GM19455 (cell line): ENCODE data around the gene ATP5PF.
A peak's percentile ranks its signal among the peaks of the same experiment; 100 is the strongest.
"Not testable (repeated sequence)": the region's sequence is repeated elsewhere in the genome, so short reads cannot be mapped to it uniquely, and the experiment has no call there.

Experiments used
- ATAC-seq: cut with Tn5 transposase; IDR thresholded peaks from one replicate; pipeline ENCODE4 v1.9.1; 2021; ENCODE audit not compliant: unreplicated experiment

Gene ATP5PF

GRCh38 chr21:25734904-25735645, at the start of gene ATP5PF, which contains the start of gene GABPA:
Gene ATP5PF, minus strand, starts transcription at chr21:25734904. Its CDS starts 5,110 bp downstream, at chr21:25729794.
Gene GABPA, plus strand, starts transcription at chr21:25734972. Its CDS starts 6,627 bp downstream, at chr21:25741599.
- peak; percentile 86 for ATAC-seq

GRCh38 chr21:25778126-25778875, 43.6 kb upstream of the ATP5PF start:
- ATAC-seq = not testable (repeated sequence)

GRCh38 chr21:25776440-25776839, 41.7 kb upstream of the ATP5PF start:
- no peak for ATAC-seq

GRCh38 chr21:25772686-25773085, 38.0 kb upstream of the ATP5PF start:
- no peak for ATAC-seq

GRCh38 chr21:25767921-25768320, 33.2 kb upstream of the ATP5PF start:
- no peak for ATAC-seq

- ATAC-seq = no peak
Measured at GRCh38 chr21:25764065-25764464, 29.4 kb upstream of the ATP5PF start.

- ATAC-seq = no peak
Measured at GRCh38 chr21:25760677-25761076, 26.0 kb upstream of the ATP5PF start.

GRCh38 chr21:25760061-25760460, 25.4 kb upstream of the ATP5PF start:
- ATAC-seq = no peak

- no peak for ATAC-seq
Measured at GRCh38 chr21:25759573-25759972, 24.9 kb upstream of the ATP5PF start.

- ATAC-seq = no peak
Measured at GRCh38 chr21:25757531-25757930, 22.8 kb upstream of the ATP5PF start.

- no peak for ATAC-seq
Measured at GRCh38 chr21:25756190-25756932, 21.7 kb upstream of the ATP5PF start.

GRCh38 chr21:25752416-25752815, 17.7 kb upstream of the ATP5PF start:
- ATAC-seq = no peak

- no peak for ATAC-seq
Measured at GRCh38 chr21:25750085-25750484, 15.4 kb upstream of the ATP5PF start.

GRCh38 chr21:25744854-25745253, 10.2 kb upstream of the ATP5PF start:
- ATAC-seq = no peak

- no peak for ATAC-seq
Measured at GRCh38 chr21:25742900-25743299, 8.2 kb upstream of the ATP5PF start.

GRCh38 chr21:25737421-25737820, 2.7 kb upstream of the ATP5PF start:
- no peak for ATAC-seq

- ATAC-seq = peak; percentile 8
Measured at GRCh38 chr21:25735646-25736597, 1.2 kb upstream of the ATP5PF start.

GRCh38 chr21:25734654-25734903, 125 bp downstream of the ATP5PF start:
- ATAC-seq = no peak

- peak; percentile 20 for ATAC-seq
Measured at GRCh38 chr21:25733859-25734653, 648 bp downstream of the ATP5PF start.
